Measurements from ENCODE around the gene ALOXE3.

DNA sequence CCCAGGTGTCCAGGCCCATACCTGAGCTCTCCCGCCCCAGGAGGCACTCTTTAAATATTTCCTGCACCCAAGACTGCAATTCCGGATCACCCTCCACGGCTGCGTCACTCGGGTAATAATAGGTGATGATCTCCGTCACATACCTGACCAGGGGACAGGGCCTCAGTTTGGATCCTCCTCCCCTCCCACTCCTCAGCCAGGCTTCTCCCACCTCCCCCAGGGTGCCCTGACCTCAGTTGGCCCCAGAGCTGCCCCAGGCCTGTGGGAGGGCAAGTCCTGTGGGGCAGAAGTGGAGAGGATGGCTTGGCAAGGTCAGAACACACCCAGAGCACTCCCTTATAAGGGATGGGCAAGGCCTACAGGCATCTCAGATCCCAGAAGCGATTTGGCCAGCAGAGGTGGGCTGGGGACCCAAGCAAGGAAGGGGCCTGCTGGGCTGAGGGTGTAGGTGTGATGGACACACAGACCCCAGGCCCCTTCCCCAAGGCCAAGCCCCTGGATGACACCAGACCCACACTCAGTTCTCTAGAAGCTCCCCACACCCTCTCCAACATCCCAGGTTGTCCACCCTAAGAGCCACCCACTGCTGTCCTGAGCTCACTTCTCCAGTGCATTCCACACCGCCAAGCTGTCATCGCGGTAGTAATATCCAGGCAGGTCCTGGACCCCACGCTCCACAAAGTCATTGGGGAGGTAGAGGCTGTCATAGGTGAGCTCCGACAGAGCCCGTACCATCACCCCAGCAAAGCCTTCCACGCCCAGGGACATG is 42.6 kb downstream of the ALOXE3 start:
- TF ChIP-seq, protein P1, sequence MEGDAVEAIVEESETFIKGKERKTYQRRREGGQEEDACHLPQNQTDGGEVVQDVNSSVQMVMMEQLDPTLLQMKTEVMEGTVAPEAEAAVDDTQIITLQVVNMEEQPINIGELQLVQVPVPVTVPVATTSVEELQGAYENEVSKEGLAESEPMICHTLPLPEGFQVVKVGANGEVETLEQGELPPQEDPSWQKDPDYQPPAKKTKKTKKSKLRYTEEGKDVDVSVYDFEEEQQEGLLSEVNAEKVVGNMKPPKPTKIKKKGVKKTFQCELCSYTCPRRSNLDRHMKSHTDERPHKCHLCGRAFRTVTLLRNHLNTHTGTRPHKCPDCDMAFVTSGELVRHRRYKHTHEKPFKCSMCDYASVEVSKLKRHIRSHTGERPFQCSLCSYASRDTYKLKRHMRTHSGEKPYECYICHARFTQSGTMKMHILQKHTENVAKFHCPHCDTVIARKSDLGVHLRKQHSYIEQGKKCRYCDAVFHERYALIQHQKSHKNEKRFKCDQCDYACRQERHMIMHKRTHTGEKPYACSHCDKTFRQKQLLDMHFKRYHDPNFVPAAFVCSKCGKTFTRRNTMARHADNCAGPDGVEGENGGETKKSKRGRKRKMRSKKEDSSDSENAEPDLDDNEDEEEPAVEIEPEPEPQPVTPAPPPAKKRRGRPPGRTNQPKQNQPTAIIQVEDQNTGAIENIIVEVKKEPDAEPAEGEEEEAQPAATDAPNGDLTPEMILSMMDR (IDR thresholded peaks at IDR 0.05; ENCODE audit: low read length), result no peak
- TF ChIP-seq EZH2phosphoT487 (IDR thresholded peaks at IDR 0.05; ENCODE audit: low read length) (no peak), EZH2 (optimal IDR thresholded peaks at IDR 0.05; ENCODE audit: low read depth, low read length) (no peak)
